GM19468 (cell line): ENCODE data around the gene HOXD8.

Experiments
- ATAC-seq: cut with Tn5 transposase; IDR thresholded peaks from one replicate; pipeline ENCODE4 v1.9.1; 2021; ENCODE audit warnings: mild to moderate bottlenecking, moderate library complexity, moderate number of reproducible peaks; ENCODE audit not compliant: unreplicated experiment; ENCODE audit errors: extremely low read depth

Gene HOXD8

DNA sequence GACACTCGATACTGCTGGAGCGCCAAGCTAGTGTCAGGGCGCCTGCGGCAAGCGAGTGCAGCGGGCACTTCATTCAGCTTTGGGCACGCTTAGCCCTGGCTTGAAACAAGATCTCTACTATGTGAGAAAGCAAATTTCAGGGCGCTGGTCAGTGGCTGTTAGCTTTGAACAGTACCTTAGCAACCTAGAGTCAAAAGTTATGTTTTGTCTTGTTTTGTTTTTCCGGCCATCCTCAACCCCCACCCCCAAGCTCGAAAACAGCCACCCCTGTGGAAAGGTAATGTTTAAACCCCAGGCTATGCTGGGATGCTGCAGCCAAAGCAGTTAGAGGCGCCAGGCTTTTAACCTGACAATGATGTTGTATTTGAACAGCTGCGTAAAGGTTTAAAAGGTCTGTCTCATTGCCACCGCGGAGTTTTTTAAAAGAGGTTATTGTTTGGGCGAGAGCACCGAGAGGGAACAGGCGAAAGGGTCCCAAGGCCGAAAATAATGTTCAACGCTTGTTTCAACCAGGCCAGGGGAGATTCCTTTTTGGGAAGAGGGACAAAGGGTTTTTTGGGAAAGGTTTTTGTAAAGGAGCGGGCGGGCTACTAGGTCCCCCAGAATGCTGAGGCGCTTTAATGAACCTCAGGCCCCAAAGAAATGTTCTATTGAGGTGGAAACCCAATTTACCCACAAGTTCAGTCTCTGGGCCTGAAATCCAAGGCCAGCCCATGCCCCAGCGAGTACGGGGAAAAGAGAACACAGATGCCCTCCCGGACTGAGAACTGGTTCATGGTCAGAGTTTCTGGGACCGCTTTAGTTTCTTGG, 15.2 kb upstream of the HOXD8 start:
- no peak for ATAC-seq

DNA sequence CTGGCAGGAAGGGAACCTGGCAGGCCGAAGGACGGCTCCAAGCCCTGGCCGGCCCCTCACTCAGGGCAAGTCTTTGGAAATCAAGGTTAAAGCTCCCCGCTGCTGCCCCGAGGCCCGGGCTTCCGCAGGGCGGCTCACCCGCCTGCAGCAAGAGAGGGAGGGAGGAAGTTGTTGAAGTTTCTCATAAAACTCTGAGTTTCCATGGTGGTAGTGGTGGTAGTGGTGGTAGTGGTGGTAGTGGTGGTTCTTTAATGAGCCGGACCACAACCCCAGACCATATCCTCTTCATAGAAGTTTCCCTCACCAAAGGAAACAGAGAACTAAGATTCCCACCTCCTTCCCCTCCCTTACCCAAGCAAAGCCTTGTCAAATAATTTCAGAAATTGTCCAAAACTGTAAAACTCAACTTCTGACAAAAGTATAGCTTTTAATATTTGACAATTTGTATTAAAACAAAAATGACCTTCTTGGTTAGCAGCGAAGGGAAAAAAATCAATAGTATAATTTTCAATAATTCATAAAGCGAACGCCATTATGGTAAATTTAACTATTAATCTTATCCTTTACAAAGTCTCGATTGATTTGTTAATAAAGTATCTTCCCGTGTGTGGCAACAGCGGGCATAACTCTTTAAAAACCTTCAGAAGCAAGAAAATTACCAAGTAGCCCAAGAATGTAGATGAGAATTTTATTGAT, 14.4 kb upstream of the HOXD8 start:
- no peak for ATAC-seq

- ATAC-seq, result no peak
These were observed 13.4 kb upstream of the HOXD8 start, which contains the start of gene HOXD10 for GRCh38 chr2:176115883-176116813. HOXD10 (plus strand) TSS chr2:176116778; CDS start chr2:176116834, 56 bp downstream.

DNA sequence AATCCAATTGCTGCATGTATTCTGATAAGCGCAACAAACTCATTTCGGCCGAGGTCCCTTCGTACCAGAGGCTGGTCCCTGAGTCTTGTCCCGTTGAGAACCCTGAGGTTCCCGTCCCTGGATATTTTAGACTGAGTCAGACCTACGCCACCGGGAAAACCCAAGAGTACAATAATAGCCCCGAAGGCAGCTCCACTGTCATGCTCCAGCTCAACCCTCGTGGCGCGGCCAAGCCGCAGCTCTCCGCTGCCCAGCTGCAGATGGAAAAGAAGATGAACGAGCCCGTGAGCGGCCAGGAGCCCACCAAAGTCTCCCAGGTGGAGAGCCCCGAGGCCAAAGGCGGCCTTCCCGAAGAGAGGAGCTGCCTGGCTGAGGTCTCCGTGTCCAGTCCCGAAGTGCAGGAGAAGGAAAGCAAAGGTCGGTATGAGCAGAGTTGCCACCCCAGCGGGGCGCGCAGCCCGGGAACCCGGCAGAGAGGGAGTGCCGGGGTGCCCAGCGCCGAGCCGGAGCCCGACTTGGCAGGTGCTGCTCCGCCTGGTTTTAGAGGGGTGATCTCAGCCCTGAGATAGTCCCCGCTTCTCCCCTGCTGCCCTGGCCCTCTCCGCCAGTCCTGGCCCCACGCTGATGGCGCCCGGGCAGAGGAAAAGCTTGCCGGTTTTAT, 12.2 kb upstream of the HOXD8 start:
- ATAC-seq, result no peak

DNA sequence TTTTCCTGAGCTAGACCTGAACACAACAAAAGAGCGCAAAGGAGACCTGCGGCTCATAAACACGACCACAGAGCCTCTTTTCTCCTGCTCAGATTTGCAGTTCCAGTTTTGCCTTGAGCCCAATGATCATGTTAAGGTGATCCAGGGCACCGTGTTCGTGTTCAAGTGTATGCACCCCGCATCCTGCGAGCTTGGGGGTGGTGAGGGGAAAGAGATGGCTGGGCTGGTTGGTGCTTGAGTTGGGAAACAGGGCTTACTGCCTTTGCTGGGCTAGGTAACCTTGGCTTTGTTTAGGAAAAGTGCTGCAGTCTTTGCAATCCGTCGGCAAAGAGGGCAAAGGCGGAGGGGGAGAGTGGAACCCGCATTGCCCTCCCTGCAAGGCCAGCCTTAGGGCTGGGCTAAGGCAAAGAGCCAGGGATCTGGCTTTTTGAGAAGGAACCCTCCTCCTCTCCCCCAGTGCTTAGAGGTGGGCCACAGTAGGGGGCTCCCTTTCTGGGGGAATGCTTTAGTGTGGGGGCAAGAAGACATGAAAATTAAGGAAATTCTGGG, 11.6 kb upstream of the HOXD8 start:
- ATAC-seq, result no peak

- no peak for ATAC-seq
These were observed 10.7 kb upstream of the HOXD8 start for GRCh38 chr2:176118601-176119339.

- no peak for ATAC-seq
These were observed 8.9 kb upstream of the HOXD8 start for GRCh38 chr2:176120364-176121189.

DNA sequence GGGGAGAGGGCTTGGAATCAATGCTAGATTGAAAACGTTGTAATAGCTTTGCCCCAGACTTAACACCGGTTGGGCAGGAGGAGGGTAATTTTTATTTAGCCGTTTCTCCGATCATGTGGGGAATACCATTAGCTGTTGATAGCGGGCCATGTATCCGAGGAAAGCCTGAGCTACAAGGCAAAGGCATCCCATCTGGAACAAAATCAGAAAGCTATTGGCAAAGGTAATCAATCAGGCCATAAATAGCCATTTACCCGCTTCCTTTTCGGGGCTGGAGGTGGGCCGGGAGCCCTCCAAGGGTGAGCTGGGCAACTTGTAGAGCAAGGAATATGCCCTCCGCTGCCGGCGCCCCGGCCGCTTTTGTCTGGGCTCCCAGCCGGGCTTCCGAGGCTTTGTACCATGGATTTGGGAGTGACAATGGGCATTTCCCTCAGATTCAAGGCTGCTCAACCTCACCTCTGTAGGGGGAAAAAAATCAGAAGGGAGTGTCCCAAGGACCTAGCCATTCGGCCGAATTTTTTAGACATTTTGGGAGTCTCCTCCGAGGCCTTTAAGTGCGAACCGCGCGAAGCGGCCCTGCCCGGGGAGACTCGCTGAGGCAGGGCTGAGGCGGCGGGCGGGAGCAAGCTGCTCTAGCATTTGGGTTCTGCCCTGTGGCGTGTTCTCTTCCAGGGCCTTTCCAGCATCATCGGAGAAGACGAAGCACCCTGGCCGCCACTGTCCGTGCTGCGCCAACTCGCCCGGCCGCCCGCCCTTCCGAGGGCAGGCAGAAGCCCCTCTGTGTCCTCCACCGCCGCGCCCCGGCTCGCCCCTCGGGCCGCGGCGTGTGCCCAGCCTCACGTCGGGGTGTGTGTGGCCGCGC, 8.1 kb upstream of the HOXD8 start:
- ATAC-seq, result no peak

- ATAC-seq, result no peak
These were observed 7.3 kb upstream of the HOXD8 start for GRCh38 chr2:176122052-176122682.

DNA sequence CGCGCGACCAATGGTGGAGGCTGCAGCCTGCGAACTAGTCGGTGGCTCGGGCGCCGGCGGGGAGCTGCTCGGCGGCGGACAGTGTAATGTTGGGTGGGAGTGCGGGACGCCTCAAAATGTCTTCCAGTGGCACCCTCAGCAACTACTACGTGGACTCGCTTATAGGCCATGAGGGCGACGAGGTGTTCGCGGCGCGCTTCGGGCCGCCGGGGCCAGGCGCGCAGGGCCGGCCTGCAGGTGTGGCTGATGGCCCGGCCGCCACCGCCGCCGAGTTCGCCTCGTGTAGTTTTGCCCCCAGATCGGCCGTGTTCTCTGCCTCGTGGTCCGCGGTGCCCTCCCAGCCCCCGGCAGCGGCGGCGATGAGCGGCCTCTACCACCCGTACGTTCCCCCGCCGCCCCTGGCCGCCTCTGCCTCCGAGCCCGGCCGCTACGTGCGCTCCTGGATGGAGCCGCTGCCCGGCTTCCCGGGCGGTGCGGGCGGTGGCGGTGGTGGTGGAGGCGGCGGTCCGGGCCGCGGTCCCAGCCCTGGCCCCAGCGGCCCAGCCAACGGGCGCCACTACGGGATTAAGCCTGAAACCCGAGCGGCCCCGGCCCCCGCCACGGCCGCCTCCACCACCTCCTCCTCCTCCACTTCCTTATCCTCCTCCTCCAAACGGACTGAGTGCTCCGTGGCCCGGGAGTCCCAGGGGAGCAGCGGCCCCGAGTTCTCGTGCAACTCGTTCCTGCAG, 6.7 kb upstream of the HOXD8 start, which contains the start of gene HOXD9:
Gene HOXD9, plus strand, starts transcription at position 37 of the 728 bp plus-strand sequence. Its CDS starts 50 bp downstream, at position 87.
- ATAC-seq, result no peak

- ATAC-seq, result no peak
These were observed 5.9 kb upstream of the HOXD8 start for GRCh38 chr2:176123411-176124109.

GRCh38 chr2:176124110-176124946, 5.2 kb upstream of the HOXD8 start:
- ATAC-seq, result no peak

- no peak for ATAC-seq
These were observed 4.3 kb upstream of the HOXD8 start for GRCh38 chr2:176124947-176125771.

- no peak for ATAC-seq
These were observed 3.8 kb upstream of the HOXD8 start for GRCh38 chr2:176125772-176126054.
